GM21529 (cell line): Measurements from ENCODE around the gene MCM8.

Experiments
- ATAC-seq: cut with Tn5 transposase; IDR thresholded peaks from one replicate; pipeline ENCODE4 v1.9.1; 2021; ENCODE audit not compliant: unreplicated experiment

MCM8 gene

DNA sequence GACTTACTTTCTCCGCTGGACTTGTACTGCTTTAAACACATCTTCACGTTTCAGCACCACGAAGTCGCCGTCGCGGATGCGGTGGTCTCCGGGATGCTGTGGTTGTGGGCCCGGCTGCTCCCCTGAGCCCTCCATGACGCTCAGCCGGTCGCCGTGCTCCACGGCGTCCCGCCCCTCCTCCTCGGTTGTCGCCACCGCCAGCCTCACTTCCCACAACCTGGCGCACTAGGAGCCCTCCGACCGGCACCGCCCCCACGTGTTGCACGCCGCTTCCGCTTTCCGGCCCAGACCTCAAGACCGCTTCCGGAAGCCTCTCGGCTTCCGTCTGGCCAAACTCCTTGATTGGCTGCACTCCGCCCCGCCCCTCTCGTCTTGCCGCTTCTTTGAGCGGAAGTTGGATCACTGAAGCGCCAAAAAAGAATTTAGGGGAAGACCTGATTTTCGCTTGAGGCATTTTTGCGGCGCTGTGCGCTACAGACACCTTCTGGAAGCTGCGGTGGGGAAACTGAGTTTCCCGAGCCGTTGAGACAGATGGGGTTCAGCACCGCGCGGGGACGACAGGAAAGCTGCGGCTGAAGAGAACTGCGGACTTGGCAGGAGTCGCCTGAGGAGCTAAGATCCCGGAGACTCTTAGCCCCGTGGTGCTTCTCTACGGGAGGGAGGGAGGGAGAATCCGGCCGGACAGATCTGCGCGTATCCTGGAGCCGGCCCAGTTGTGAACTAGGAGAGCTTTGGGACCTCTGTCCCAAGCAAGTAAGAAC, at the start of gene MCM8, which contains the start of gene TRMT6:
TSS of gene MCM8 (plus strand) at position 382 of the 761 bp plus-strand sequence. CDS start 1,364 bp downstream, outside the sequence.
TSS of gene TRMT6 (minus strand) at position 263 of the 761 bp plus-strand sequence. CDS start at position 135, 128 bp downstream.
- peak; percentile 98 for ATAC-seq

DNA sequence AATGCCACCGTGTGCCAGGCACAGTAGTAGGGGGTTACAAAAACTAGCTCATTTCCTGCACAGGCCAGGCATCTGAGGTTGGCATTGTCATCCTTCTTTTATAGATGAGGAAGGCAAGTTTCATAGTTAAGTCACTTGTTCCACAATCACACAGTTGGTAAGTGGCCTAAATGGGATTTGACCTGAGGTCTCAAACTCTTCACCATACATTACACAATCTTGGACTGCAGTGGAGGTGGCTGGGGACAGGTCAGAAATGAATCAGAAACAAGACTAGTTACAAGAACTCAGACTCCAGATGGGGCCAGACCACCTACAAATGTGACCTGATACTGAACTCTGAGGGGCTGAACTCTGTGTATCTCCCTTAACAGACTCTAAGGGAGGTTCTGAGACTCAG, 49.5 kb upstream of the MCM8 start:
- no peak for ATAC-seq

DNA sequence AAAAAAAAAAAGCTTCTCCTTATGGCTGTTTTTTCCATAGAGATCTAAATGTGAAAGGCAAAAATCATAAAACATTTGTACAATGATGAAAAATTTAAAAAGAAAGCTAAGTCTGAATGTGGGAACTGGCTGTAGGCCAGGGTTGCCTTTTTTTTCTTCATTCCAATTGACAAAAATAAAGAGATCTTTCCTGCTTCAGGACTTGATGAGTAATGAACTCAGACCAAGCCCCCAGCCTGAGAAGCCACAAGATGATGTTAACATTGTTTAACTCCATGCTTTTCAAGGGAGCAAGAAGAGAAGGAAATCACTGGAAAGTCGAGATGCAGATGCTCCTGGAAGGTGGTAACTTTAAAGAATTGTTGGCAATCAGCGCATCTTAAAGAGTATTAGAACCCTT, 41.5 kb upstream of the MCM8 start:
- ATAC-seq = no peak

DNA sequence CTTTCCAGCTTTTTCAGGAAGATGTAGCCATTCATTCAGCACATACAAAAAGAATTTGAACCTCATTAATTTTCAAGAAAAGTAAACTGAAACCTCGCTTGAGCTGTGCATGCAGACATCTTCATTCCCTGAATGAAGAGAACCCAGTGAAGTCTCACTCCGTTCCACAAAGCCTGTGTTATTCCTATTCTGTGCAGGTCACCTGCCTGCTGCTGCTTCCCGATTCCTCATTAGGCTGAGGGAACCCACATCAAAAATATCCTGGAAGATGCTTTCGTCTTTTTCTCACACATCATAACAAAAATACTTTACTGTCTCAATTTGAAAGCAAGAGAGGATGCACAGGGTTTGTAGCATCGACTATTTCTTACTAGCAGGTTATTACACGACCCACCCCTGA, 40.3 kb upstream of the MCM8 start:
- ATAC-seq = no peak

DNA sequence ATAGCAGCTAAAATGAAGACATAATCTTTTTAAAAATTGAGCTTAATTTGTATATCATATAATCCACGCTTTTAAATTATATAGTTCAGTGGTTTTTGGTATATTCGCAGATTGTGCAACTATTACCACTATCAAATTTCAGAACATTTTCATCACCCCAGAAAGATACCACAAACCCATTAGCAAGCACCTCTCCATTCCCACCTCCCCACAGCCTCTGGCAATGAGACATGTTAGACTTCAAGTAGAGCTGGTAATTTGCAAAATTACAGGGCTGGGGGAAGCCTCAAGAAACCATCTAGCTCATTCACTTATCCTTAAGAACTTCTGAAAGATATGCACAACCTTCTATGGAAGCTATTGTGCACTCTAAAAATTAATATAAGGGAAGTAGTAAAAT, 37.3 kb upstream of the MCM8 start:
- ATAC-seq = no peak

DNA sequence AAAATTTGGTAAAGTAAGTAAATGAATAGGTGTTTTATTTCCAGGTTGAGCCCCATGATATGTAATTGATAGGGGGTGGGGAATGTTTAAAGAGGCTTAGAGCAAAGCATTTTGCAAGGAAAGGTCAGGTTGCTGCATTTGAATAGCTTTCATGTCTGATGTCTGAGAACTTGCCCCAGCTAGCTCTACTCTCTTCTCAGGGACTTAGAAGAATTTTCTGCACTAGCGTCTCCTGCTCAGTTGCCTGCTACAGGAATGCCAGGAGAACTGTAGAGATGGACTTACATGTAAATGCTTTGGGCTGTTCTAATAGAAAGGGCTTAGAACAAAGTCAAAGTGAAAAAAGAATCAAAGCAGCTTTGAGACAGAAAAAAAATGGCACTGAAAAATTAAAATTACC, 35.6 kb upstream of the MCM8 start:
- ATAC-seq = no peak

DNA sequence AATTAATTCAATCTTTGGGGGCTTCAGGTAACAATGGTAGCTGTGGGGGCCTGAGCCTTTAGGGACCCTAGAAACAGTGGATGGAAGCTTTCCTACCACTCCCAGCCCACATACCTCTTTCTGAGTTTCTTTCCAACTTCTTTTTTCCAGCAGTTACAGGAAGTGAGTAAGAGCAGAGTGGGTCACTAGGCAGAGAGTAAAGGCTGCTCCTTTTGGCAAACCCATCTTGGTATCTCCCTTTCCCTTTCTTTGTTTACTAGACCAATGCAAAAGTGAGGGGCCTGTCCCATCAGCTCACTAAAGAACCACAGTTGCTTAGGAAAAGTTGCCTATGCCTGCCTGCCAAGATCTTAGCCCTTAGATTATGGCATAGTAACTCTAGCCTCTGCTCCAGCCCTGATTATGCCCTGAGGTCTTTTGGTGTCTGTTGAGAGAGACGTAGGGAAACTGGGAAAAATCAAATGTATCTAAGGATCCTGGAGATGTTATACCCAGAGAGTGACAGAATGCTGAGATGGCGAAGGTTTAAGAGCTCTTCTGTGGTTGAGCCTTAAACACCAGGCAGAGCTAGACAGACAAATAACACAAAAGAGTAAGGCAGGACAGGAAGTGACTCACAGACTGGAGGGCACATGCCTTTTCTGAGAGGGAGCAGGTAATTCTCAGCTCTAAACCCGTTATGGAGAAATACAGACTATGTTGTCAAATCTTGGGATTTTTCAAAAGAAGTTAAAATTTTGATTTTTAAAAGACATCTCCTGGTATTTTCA, 31.4 kb upstream of the MCM8 start:
- no peak for ATAC-seq

DNA sequence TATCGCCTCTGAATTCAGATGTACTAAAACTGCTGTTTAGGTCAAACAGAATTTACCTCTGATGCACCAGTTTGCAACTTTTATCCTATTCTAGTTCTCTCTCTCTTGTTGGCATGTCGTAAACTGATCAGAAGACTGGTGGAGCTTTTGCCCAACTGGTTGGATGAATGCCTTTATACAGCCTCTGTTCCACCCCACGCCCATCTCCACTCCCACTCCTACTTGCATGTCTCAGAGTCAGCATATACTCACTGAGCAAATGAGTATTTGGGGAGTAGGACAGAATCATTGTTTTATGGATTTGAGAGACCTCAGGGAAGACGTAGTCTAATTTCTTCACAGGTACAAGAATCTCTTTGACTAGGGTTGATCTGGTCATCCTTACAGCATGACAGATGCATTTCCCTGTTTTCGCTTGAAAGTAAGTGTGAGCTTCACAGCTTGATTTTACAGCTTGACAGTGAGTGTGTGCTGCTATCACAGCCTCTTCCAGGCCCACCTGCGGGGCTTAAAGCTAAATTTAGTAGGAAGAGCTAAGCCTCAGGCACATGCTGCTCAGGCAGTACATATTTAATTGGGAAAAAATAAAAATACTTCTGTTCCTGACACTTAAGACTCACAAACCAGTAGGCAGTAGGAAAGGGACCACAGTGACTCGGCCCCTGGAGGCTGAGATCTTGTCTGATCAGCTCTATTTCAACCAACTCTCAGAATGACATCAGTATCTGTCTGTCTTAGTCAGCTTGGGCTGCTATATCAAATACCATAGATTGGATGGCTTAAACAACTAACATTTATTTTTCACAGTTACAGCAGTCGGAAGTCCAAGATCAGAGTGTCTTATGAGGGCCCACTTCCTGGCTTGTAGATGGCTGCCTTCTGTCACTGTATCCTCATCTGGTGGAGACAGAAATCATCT, 30.6 kb upstream of the MCM8 start:
- no peak for ATAC-seq

DNA sequence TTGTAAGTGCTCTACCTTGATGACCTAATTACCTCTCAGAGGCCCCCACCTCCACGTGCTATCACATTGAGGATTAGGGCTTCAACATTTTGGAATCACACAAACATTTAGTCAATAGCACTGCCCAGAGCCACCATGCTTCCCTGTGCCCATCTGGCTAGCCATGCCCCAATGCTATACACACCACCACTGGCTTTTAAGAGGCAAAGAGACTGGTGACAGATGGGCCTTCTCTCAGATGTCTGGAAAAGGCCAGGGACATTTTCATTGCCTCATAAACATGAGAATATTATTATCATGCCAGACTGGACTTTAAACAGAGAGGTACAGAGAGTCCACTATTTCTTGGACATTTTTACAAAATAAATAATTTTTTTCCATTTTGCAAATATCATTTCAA, 29.9 kb upstream of the MCM8 start:
- ATAC-seq = no peak

DNA sequence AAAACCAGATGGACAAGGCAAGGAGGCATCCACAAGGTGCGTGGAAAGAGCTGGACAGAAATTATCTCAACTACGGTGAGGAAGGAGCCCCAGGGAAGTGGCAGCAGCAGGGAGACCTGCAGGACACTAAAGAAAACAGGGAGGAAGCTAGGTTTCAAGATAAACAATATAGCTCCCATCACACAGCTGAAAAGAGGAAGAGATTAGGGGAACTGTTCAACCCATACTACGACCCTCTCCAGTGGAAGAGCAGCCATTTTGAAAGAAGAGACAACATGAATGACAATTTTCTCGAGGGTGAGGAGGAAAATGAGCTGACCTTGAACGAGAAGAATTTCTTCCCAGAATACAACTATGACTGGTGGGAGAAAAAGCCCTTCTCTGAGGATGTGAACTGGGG, 27.0 kb upstream of the MCM8 start:
- no peak for ATAC-seq

DNA sequence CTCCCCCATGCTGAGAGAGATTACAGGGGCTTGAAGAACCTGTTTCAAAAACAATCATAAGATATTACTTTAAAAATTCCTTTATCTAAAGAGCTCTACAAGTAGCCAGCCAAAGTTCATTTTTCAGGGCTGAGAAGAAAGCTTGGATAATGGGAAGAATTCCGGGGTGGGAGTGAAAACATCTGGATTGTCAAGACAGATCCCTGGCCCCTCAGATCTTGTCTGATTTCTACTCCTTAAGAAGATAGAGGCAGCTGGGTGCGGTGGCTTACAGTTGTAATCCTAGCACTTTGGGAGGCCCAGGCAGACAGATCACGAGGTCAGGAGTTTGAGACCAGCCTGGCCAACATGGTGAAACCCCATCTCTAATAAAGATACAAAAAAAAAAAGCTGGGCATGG, 24.9 kb upstream of the MCM8 start:
- no peak for ATAC-seq

DNA sequence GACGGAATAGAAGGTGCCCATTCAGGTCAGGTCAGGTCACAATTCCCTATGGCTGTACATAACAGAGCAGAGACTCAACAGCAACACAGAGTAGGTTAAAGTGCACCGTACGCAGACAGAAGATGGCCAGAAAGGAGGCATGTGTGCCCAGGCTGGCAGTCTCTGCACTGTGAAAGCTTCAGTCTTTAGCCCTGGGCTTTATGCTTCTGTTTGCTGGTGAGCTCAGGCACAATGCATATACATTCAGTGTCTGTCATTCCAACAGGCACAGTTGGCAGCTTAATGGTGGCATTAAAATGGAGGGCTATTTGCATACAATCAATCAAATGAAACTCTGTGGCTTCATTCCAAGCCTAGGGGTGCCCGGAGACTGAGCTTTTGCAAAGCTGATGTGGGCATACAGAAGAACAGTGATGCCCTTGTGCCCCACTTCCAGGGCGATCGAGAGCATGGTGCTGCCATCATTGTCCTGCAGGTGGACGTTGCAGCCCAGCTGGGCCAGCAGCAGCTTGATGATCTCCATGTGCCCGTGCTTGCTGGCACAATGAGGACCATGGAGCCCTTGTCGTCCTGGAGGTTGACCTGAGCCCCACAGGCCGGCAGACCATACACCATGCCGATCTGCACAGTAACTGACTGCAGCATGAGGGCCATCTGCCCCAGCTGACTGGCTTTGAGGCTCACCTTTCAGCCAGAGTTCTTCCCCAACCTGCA, 22.5 kb upstream of the MCM8 start:
- no peak for ATAC-seq

DNA sequence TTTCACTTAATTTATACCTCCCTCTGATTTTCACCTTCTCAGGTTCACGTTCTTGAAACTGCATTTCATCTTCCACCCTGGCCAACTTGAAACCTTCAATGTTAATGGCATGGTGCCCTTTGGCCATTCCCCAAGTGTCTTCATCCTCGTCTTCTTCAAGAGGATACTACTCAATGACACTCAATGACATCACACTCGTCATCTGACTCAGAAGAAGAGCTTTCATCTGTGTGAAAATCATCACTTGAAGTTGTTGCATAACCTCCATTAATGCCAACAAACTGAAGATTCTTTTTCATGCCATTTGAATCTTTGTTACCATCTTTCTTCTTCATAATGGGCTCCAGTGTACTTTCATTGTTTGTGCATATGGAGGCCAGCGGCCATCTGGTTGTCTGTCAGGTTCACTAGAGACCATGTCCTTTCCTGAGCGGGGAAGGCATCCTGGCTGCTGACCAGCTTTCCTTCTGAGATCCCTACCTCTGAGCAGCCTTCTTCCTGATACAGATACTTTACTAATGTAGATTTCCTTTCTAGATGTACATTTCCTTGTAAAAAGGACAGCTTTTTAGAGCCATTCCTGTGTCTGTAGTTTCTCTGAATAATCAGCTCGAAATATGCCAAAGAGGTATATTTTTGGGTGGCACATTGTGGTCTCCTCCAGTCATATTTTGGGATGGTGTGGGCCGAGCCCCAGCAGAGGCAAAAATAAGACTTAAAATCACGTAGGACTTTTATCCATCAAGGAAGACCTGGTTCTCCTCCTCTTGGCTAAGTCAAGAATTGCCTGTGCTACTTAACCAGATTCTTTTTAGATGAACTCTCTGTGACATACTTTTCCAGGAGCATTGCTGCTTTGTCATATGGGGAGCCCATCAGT, 21.4 kb upstream of the MCM8 start:
- ATAC-seq = no peak

DNA sequence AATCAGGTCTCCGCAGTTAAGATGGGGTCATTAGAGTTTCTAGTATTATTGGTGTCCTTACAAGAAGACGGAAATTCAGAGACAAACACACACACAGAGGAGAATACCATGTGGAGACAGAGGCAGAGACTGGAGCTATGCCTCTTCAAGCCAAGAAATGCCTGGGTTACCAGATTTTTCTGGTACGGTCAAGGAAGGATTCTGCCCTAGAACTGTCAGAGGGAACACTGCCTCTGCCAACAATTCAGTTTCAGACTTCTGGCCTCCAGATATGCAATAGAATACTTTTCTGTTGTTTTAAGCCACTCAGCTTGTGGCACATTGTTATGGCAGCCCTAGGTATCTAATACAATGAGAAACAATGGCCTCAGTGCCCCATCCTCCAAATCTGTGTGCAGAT, 19.0 kb upstream of the MCM8 start:
- ATAC-seq = no peak

DNA sequence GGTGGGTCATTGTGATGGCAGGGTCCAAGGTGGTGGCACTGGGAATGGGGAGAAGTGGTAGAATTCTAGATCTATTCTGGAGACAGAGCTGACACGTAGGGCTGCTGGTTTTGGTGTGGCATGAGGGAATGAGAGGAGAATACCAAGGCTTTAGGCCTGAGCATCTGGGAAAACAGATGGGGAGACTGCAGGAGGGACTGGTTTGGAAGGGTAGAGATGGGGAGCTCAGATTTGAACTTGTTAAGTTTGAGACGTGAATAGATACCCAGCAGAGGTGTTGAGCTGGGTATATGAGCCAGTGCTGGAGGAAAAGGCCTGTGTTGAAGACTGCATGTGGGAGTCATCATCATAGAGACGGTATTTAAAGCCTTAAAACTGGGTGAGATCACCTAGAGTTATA, 17.7 kb upstream of the MCM8 start:
- ATAC-seq = no peak

DNA sequence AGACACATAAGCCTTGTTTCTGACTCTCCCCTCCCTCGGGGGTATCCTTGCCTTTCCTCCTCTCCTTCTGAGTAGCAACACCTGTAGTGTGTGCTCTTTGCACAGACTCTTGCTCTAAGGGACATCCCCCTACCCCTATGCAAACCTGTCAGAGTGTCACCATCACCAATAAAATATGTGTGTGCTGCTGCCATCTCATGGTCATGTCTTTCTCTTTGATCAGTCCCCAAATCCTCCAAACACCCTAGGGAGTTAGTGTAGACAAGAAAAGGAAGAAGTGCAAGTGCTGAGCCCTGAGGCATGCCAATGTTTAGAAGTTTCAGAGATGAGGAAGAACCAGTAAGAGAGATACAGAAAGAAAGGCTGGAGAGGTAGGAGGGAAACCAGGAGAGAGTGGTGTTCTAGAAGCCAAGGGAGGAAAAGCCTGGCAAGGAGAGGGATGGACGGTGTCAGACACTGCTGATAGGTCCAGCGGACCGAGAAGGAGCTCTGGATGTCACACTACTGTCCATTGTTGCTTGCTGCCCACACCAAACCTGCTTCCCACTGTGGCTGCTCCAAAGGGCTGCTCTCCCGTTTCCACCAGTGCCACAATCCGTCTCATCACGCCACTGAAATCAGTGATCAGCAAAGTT, 16.5 kb upstream of the MCM8 start:
- ATAC-seq = peak; percentile 65

DNA sequence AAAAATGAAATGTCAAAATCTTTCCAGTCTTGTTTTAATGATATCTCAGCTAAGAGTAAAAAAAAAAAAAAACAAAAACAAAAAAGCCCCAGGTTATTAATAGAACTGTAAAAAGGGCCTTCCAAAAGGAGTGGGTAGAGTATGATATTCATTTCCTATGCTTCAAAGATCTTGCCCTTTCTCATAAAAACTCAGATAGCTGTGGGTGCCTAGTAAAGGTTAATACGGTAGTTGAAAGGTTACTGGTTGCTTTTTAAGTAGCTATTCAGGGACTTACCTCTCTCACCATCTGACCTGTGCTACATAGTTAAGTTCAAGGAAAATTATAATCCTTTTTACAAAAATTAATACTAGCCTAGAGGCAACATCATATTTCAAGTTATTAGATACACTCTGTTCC, 15.1 kb upstream of the MCM8 start:
- ATAC-seq = no peak

DNA sequence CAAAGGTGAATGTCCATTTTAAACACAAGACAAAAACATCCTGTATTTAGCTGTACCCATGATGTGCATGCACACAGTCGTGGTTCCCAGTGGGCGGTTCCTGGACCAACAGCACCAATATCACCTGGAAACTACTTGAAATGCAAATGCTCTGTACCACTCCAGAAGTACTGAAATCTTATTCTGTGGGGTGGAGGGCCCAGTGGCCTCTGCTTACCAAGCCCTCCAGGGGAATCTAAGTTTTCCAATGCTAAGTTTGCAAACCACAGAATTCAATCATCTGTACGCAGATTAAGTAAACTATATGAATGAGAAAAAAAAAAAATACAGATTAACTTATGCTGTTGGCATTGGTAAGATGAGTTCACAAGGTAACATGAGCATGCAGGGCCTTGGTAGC, 14.2 kb upstream of the MCM8 start:
- ATAC-seq = no peak

DNA sequence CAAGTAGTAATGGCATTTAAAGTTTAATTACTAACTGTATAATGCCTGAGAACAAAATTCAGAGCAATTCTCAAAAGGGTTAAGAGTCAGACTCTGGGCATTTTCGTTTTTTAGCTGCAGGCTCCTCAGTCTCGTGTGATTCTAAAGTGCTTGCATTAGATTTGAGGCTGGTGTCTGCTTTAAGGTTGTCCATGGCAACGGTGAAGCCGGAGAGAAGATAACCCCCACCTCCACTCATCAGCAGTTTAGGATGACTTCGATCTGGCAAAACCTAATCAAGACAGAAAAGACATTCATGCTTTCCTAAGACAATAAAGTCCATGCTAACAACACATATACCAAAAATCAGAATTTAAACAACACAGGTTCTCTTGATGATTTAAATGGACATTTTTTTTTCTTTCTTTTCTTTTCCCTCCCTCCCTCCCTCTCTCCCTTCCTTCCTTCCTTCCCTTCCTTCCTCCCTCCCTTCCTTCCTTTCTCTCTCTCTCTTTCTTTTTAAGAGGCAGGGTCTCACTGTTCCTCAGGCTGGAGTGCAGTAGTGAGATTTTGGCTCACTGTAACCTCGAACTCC, 11.9 kb upstream of the MCM8 start:
- no peak for ATAC-seq
